Spleen (tissue), 11 donors: ENCODE data around the gene PICK1. TPM values are rescaled to one million over a fixed set of nuclear protein-coding genes. Genes with fewer than 3 reads are reported as not detected.

Experiments used
- DNase-seq: peaks from one replicate; pipeline ENCODE4 v3.0.0-alpha.2; 2020
- H3K27ac ChIP-seq, 8 donors: fragments of 200-600 bp; sonication (generic) in 7 of 8; 1 replicate in 4 of 8; 2 replicates in 4 of 8; pipeline versions ENCODE4 v1.5.0 to v1.8.0; 2016 to 2021; ENCODE audit warnings: inconsistent platforms in 4 of 8, mild to moderate bottlenecking in 4 of 8, moderate library complexity in 1 of 8
- H3K27me3 ChIP-seq, 7 donors: fragments of 200-600 bp; sonication (generic) in 6 of 7; replicated peaks in 1 of 7; 1 replicate in 4 of 7; 2 replicates in 3 of 7; pipeline versions ENCODE4 v1.5.0 to v1.8.0; 2016 to 2021; ENCODE audit warnings: inconsistent platforms in 3 of 7, mild to moderate bottlenecking in 1 of 7
- H3K36me3 ChIP-seq, 6 donors: fragments of 200-600 bp; sonication (generic) in 5 of 6; 1 replicate in 4 of 6; 2 replicates in 2 of 6; pipeline versions ENCODE4 v1.5.0 to v1.8.0; 2016 to 2021; ENCODE audit warnings: inconsistent platforms in 2 of 6
- H3K4me1 ChIP-seq, 6 donors: fragments of 200-600 bp; sonication (generic) in 5 of 6; 1 replicate in 3 of 6; 2 replicates in 3 of 6; pipeline versions ENCODE4 v1.5.0 to v1.8.0; 2016 to 2021; ENCODE audit warnings: inconsistent platforms in 3 of 6
- H3K4me3 ChIP-seq, 8 donors: fragments of 200-600 bp; sonication (generic) in 7 of 8; 1 replicate in 4 of 8; 2 replicates in 4 of 8; pipeline versions ENCODE4 v1.5.0 to v1.8.0; 2016 to 2021; ENCODE audit warnings: inconsistent platforms in 4 of 8, mild to moderate bottlenecking in 4 of 8, moderate library complexity in 2 of 8
- H3K9me3 ChIP-seq, 8 donors: fragments of 200-600 bp; sonication (generic) in 7 of 8; 1 replicate in 4 of 8; 2 replicates in 4 of 8; pipeline versions ENCODE4 v1.5.0 to v1.8.0; 2016 to 2021; ENCODE audit warnings: inconsistent platforms in 4 of 8
- POLR2A ChIP-seq, 3 donors: fragments of 450-650 bp; IDR thresholded peaks; one replicate each; pipeline ENCODE4 v1.5.1; 2017; ENCODE audit warnings: antibody characterized with exemption in 3 of 3, mild to moderate bottlenecking in 1 of 3
- POLR2AphosphoS5 ChIP-seq, 3 donors: sonication (generic); formaldehyde crosslinking; IDR thresholded peaks; one replicate each; pipeline ENCODE4 v1.5.1; 2017; ENCODE audit warnings: antibody characterized with exemption in 3 of 3
- WGBS, 5 donors: extraction: QIAGEN DNeasy Blood & Tissue Kit in 3 of 5; methylation state at CpG; one replicate each; pipeline versions ENCODE4 v1.1.5 to v1.1.7; 2013 to 2018; 5-methylcytosine and 5-hydroxymethylcytosine counted together
- intact Hi-C: fragments of 100-400 bp; cut with DNase I; formaldehyde crosslinking; loops from one replicate; pipeline ENCODE4 v1.15.0; 2023; ENCODE audit warnings: low total_unique reads
- polyA plus RNA-seq, 3 donors: library from polyadenylated mRNA; stranded (reverse); fragments of 200-250 nt; gene quantifications; one replicate each; pipeline ENCODE4 v1.2.1, GENCODE V29; 2013
- total RNA-seq, 7 donors: library from RNA; depleted of rRNA in 3 of 7; stranded (reverse); fragments of >200 nt in 3 of 7; fragmentation: NEBNext Ultra II Directional in 4 of 7; extraction: Animal tissue kit (Norgen Biotek cat#: 25700) in 4 of 7; gene quantifications; one replicate each; pipeline versions ENCODE4 v1.1.0 to v1.2.1, GENCODE V29; 2016 to 2021
- TF ChIP-seq, protein P1 (sequence below), 11 experiments: fragments of 200-600 bp in 7 of 11; fragments of 450-650 bp in 4 of 11; sonication (generic) in 4 of 11; IDR thresholded peaks in 8 of 11; conservative IDR thresholded peaks in 3 of 11; 1 replicate in 7 of 11; 2 replicates in 4 of 11; pipeline versions ENCODE4 v1.4.0 to v1.8.0; 2016 to 2021; ENCODE audit warnings: antibody characterized with exemption in 11 of 11, inconsistent platforms in 4 of 11, mild to moderate bottlenecking in 1 of 11
- donor health status: healthy with polysubstance abuse.
- donor health status: DM: no; HTN: no; CAD: no; lungs with moderate emphysema.
- donor health status: DM: no; HTN: no; CAD: no.
- donor health status: Bipolar disorder and iron deficiency.
- donor health status: healthy.
- donor health status: DM: no; HTN: no; CAD: no.
- donor health status: DM: yes; HTN: yes; CAD: no.

Gene PICK1
- total and polyA plus RNA-seq, 10 donors: 14.9 to 34.2 (median 28.4) TPM

DNA sequence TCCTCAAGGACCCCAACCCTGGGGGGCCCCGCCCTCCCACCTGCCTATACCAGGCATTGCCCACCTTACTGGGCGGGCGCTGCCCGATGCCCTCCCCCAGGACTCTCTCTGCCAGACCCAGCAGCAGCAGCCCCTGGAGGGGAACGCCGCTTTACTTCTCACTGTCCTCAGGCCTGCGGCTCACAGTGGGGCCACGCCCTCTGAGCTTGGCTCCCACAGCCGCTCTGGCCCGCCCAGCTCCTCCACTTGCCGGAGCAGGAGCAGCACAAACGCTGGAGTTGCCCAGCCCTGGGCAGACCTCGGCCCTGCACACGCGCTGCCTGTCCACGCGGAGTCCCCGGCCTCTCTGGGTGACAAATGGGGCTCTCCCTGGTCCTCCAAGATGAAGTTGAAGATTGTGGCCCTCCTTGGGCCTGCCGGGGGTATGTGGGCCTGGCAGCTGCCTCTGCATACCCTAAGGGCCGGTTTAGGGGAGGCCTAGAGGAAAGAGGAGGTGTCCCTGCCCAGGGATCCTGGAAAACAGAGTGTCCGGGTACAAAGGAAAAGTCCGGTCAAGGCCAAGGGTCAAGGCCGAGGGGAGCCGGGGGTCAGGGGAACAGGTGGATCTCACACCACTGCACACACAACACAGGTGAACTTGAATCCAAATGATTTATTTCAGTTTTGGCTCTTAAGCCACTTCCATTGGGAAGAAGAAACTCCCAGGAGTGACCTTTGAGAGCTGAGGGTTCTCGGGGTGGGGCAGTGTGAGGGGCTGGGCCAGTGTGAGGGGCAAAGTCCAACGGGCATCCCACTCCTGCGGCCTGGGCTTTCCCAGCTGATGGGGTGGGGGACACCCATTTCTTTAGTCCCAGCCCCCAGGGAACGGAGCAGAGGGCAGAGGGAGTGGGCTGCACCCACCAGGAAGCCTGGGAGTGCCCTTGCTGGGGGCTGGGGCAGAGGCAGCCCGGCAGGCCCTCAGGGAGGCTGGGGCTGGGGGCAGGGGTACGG, 54.0 kb downstream of the PICK1 start:
- DNase-seq: no peak
- no peaks in the 10 kb centered on the region for H3K27me3 ChIP-seq
- TF ChIP-seq, protein P1, sequence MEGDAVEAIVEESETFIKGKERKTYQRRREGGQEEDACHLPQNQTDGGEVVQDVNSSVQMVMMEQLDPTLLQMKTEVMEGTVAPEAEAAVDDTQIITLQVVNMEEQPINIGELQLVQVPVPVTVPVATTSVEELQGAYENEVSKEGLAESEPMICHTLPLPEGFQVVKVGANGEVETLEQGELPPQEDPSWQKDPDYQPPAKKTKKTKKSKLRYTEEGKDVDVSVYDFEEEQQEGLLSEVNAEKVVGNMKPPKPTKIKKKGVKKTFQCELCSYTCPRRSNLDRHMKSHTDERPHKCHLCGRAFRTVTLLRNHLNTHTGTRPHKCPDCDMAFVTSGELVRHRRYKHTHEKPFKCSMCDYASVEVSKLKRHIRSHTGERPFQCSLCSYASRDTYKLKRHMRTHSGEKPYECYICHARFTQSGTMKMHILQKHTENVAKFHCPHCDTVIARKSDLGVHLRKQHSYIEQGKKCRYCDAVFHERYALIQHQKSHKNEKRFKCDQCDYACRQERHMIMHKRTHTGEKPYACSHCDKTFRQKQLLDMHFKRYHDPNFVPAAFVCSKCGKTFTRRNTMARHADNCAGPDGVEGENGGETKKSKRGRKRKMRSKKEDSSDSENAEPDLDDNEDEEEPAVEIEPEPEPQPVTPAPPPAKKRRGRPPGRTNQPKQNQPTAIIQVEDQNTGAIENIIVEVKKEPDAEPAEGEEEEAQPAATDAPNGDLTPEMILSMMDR (IDR thresholded peaks at IDR 0.05 in 8 of 11, conservative IDR thresholded peaks at IDR 0.05 in 3 of 11): no peak
- TF ChIP-seq POLR2AphosphoS5 (IDR thresholded peaks at IDR 0.05): no peak
- no peak for TF ChIP-seq POLR2A (IDR thresholded peaks at IDR 0.05)
- no peaks in the 10 kb centered on the region for H3K9me3 ChIP-seq
- H3K36me3 ChIP-seq: peaks cover 0 to 30% (median 8%) of the 10 kb centered on the region in 6 donors
- WGBS, 5 donors: 85 to 95% (median 92%) methylated on average over 19 to 30 of the region's 30 CpGs
- H3K27ac ChIP-seq: no peak overlapping the region
- intact Hi-C loops: loop anchor here (5.0 kb wide), 1 partner anchor 241 kb away; no protein-coding TSS in a partner anchor
- H3K4me3 ChIP-seq: no peak overlapping the region
- H3K4me1 ChIP-seq: peaks cover 0 to 9% (median 7%) of the 10 kb centered on the region in 6 donors

DNA sequence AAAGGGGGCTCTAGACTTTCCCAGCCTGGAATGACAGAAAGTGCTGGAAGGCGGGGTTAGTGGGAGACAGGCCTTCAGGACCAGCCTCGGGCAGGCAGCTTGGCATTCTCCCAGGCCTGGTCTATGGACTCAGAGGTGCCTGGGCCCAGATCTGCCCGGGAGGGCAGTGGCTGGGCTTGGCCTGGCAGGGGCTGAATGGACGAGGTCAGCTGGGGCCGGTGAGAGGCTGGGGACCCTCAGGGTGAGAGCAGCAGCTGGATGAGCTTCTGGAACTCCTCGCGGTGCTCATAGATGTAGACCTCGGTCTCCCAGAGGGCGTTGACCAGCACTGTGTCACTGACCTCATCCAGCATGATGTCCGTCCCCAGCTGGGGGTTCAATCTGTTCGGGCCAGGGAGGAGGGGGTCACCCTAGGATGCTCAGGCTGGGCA, 54.7 kb downstream of the PICK1 start:
- peak; percentile 61 for DNase-seq
- TF ChIP-seq, protein P1 (IDR thresholded peaks at IDR 0.05 in 8 of 11, conservative IDR thresholded peaks at IDR 0.05 in 3 of 11): no peak
- TF ChIP-seq POLR2A (IDR thresholded peaks at IDR 0.05): no peak
- TF ChIP-seq POLR2AphosphoS5 (IDR thresholded peaks at IDR 0.05): no peak

DNA sequence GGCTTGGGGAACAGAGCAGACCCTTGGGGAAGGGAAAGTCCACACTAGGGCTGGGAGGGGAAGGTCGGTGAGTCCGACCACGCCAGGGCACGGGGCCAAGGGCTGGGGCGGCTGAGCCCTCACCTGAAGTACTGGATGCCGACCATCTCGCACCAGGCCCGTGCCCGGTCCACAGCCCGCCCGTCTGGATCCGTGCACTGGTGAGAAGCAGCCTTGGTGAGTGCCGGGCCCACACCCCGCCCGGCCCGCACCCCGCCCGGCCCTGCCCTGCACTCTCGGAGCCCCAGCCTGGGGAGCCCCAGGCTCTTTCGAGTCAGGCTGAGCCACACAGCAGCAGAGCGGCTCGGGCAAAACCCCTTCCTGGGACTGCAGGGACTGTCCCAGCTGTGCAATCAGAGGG, 55.2 kb downstream of the PICK1 start:
- no peak for DNase-seq
- Histone ChIP-seq H3K4me3 (no peak overlapping the region), H3K27me3 (no peaks in the 10 kb centered on the region), H3K27ac (no peak overlapping the region), H3K4me1 (peaks cover 0 to 9% (median 7%) of the 10 kb centered on the region in 6 donors), H3K36me3 (peaks cover 0 to 30% (median 8%) of the 10 kb centered on the region in 6 donors), H3K9me3 (no peaks in the 10 kb centered on the region)
- intact Hi-C loops: loop anchor here (5.0 kb wide), 1 partner anchor 240 kb away; no protein-coding TSS in a partner anchor
- TF ChIP-seq POLR2AphosphoS5 (IDR thresholded peaks at IDR 0.05) (no peak), POLR2A (IDR thresholded peaks at IDR 0.05) (no peak)
- TF ChIP-seq, protein P1 (IDR thresholded peaks at IDR 0.05 in 8 of 11, conservative IDR thresholded peaks at IDR 0.05 in 3 of 11): no peak
- 90 to 97% (median 95%) methylated on average over 3 to 22 of the region's 22 CpGs for WGBS, 5 donors

More for the DNA sequence above, 54.7 kb downstream of the PICK1 start:
- Histone ChIP-seq H3K9me3 (no peaks in the 10 kb centered on the region), H3K27me3 (no peaks in the 10 kb centered on the region), H3K4me1 (peaks cover 0 to 9% (median 7%) of the 10 kb centered on the region in 6 donors), H3K27ac (no peak overlapping the region), H3K4me3 (no peak overlapping the region), H3K36me3 (peaks cover 0 to 30% (median 8%) of the 10 kb centered on the region in 6 donors)
- WGBS, 5 donors: 88 to 95% (median 89%) methylated on average over 5 to 11 of the region's 11 CpGs
- intact Hi-C loops: loop anchor here (5.0 kb wide), 1 partner anchor 240 kb away; no protein-coding TSS in a partner anchor
